Measurements from ENCODE around the gene GNAO1.

The GNAO1 gene

GRCh38 chr16:56327071-56327928 is 136.0 kb downstream of the GNAO1 start:
- TF ChIP-seq CSRNP3 (CRISPR knock-in tag; IDR thresholded peaks at IDR 0.05), result no peak
- no peak for TF ChIP-seq ISL1 (CRISPR knock-in tag; IDR thresholded peaks at IDR 0.05)
- no peak for ATAC-seq

- TF ChIP-seq OSR1 (CRISPR knock-in tag; IDR thresholded peaks at IDR 0.05) (no peak), CSDC2 (CRISPR knock-in tag; IDR thresholded peaks at IDR 0.05) (no peak), PATZ1 (CRISPR knock-in tag; IDR thresholded peaks at IDR 0.05; ENCODE audit: borderline replicate concordance) (no peak), ZFP30 (CRISPR knock-in tag; IDR thresholded peaks at IDR 0.05) (no peak), ZC3H10 (CRISPR knock-in tag; IDR thresholded peaks at IDR 0.05) (no peak), SNAI2 (CRISPR knock-in tag; IDR thresholded peaks at IDR 0.05) (no peak), PPARA (CRISPR knock-in tag; IDR thresholded peaks at IDR 0.05; ENCODE audit: borderline replicate concordance) (no peak), ESRRG (CRISPR knock-in tag; IDR thresholded peaks at IDR 0.05) (no peak), GLIS3 (CRISPR knock-in tag; IDR thresholded peaks at IDR 0.05) (no peak), BACH2 (CRISPR knock-in tag; IDR thresholded peaks at IDR 0.05; ENCODE audit: borderline replicate concordance) (no peak), ISL1 (CRISPR knock-in tag; IDR thresholded peaks at IDR 0.05) (no peak), CSRNP3 (CRISPR knock-in tag; IDR thresholded peaks at IDR 0.05) (no peak), ARNTL (CRISPR knock-in tag; IDR thresholded peaks at IDR 0.05; ENCODE audit: borderline replicate concordance, low read depth) (no peak)
- ATAC-seq, result no peak
These were observed 136.6 kb downstream of the GNAO1 start for GRCh38 chr16:56327929-56328258.

- TF ChIP-seq ARNTL (CRISPR knock-in tag; IDR thresholded peaks at IDR 0.05; ENCODE audit: borderline replicate concordance, low read depth), result no peak
- no peak for TF ChIP-seq SNAI2 (CRISPR knock-in tag; IDR thresholded peaks at IDR 0.05)
- TF ChIP-seq ZFP3 (CRISPR knock-in tag; IDR thresholded peaks at IDR 0.05), result no peak
- no peak for TF ChIP-seq RARB (CRISPR knock-in tag; IDR thresholded peaks at IDR 0.05)
- TF ChIP-seq ZNF70 (CRISPR knock-in tag; IDR thresholded peaks at IDR 0.05), result no peak
- no peak for TF ChIP-seq CSDC2 (CRISPR knock-in tag; IDR thresholded peaks at IDR 0.05)
- no peak for TF ChIP-seq TOX (CRISPR knock-in tag; IDR thresholded peaks at IDR 0.05; ENCODE audit: borderline replicate concordance)
- no peak for TF ChIP-seq ZNF565 (CRISPR knock-in tag; conservative IDR thresholded peaks at IDR 0.05; ENCODE audit: low read depth)
- no peak for TF ChIP-seq TCF4 (CRISPR knock-in tag; IDR thresholded peaks at IDR 0.05; ENCODE audit: borderline replicate concordance)
- TF ChIP-seq GLIS3 (CRISPR knock-in tag; IDR thresholded peaks at IDR 0.05), result no peak
- TF ChIP-seq ESRRG (CRISPR knock-in tag; IDR thresholded peaks at IDR 0.05), result no peak
- TF ChIP-seq CREB5 (CRISPR knock-in tag; IDR thresholded peaks at IDR 0.05; ENCODE audit: low read depth), result no peak
- TF ChIP-seq CSRNP3 (CRISPR knock-in tag; IDR thresholded peaks at IDR 0.05), result no peak
- no peak for TF ChIP-seq BACH2 (CRISPR knock-in tag; IDR thresholded peaks at IDR 0.05; ENCODE audit: borderline replicate concordance)
- no peak for ATAC-seq
These were observed 137.2 kb downstream of the GNAO1 start for GRCh38 chr16:56328276-56329022.
